GM10266 (cell line): Measurements from ENCODE around the gene RAD23B.
A peak's percentile ranks its signal among the peaks of the same experiment; 100 is the strongest.

ENCODE experiments used
- DNase-seq: peaks from one replicate; pipeline ENCODE4 v3.0.0; 2012; ENCODE audit errors: extremely low spot score
- CTCF ChIP-seq: IDR thresholded peaks from 2 replicates; pipeline ENCODE4 v1.5.1; 2012; ENCODE audit warnings: mild to moderate bottlenecking, low read depth; ENCODE audit not compliant: control insufficient read depth, insufficient read depth; ENCODE audit errors: missing control alignments

The RAD23B gene

GRCh38 chr9:107282759-107283622 lies at the start of gene RAD23B:
Gene RAD23B, plus strand, starts transcription at chr9:107283279. Its CDS starts 351 bp downstream, at chr9:107283630.
- DNase-seq, result peak; percentile 97
- no peak for TF ChIP-seq CTCF

- no peak for DNase-seq
- no peak for TF ChIP-seq CTCF
These were observed 47.2 kb upstream of the RAD23B start for GRCh38 chr9:107235765-107236442.

GRCh38 chr9:107237873-107238272 lies 45.2 kb upstream of the RAD23B start:
- no peak for DNase-seq
- no peak for TF ChIP-seq CTCF

GRCh38 chr9:107239474-107239873 lies 43.6 kb upstream of the RAD23B start:
- peak; percentile 40 for TF ChIP-seq CTCF
- DNase-seq, result no peak

- TF ChIP-seq CTCF, result no peak
- DNase-seq, result no peak
These were observed 42.8 kb upstream of the RAD23B start for GRCh38 chr9:107240260-107240659.

- no peak for DNase-seq
- no peak for TF ChIP-seq CTCF
These were observed 40.7 kb upstream of the RAD23B start for GRCh38 chr9:107242073-107243030.
